Parathyroid adenoma (tissue), 2 donors: Measurements from ENCODE around the gene TMEM101.
"Not testable (repeated sequence)": the region's sequence is repeated elsewhere in the genome, so short reads cannot be mapped to it uniquely, and the experiment has no call there.

Source experiments
- H2AFZ ChIP-seq: fragments of 300-600 bp; sonication (generic); one replicate; pipeline ENCODE4 v1.7.0; 2017; ENCODE audit warnings: antibody characterized with exemption, mild to moderate bottlenecking
- H3K27ac ChIP-seq: fragments of 300-600 bp; sonication (generic); one replicate; pipeline ENCODE4 v1.7.0; 2017
- H3K27me3 ChIP-seq: fragments of 300-600 bp; sonication (generic); one replicate; pipeline ENCODE4 v1.7.0; 2017; ENCODE audit warnings: low read length; ENCODE audit not compliant: control insufficient read depth, insufficient read depth
- H3K36me3 ChIP-seq: fragments of 300-600 bp; sonication (generic); one replicate; pipeline ENCODE4 v1.7.0; 2017; ENCODE audit warnings: low read length; ENCODE audit not compliant: control insufficient read depth, insufficient read depth
- H3K4me1 ChIP-seq: fragments of 300-600 bp; sonication (generic); one replicate; pipeline ENCODE4 v1.7.0; 2017; ENCODE audit warnings: control low read depth
- H3K4me2 ChIP-seq: fragments of 300-600 bp; sonication (generic); one replicate; pipeline ENCODE4 v1.7.0; 2017; ENCODE audit warnings: low read length
- H3K4me3 ChIP-seq: fragments of 300-600 bp; sonication (generic); one replicate; pipeline ENCODE4 v1.7.0; 2017; ENCODE audit warnings: low read depth, low read length
- H3K79me2 ChIP-seq: fragments of 300-600 bp; sonication (generic); one replicate; pipeline ENCODE4 v1.7.0; 2017; ENCODE audit warnings: control low read depth
- H3K9ac ChIP-seq: fragments of 300-600 bp; sonication (generic); one replicate; pipeline ENCODE4 v1.7.0; 2017; ENCODE audit warnings: mild to moderate bottlenecking
- H3K9me3 ChIP-seq: fragments of 300-600 bp; sonication (generic); one replicate; pipeline ENCODE4 v1.7.0; 2017; ENCODE audit warnings: low read length; ENCODE audit not compliant: control insufficient read depth
- TF ChIP-seq, protein P1 (sequence below): fragments of 300-600 bp; sonication (generic); IDR thresholded peaks from one replicate; pipeline ENCODE4 v1.7.0; 2017; ENCODE audit warnings: antibody characterized with exemption, mild to moderate bottlenecking
- donor health status: primary hyperparathyroidism.

TMEM101 gene

DNA sequence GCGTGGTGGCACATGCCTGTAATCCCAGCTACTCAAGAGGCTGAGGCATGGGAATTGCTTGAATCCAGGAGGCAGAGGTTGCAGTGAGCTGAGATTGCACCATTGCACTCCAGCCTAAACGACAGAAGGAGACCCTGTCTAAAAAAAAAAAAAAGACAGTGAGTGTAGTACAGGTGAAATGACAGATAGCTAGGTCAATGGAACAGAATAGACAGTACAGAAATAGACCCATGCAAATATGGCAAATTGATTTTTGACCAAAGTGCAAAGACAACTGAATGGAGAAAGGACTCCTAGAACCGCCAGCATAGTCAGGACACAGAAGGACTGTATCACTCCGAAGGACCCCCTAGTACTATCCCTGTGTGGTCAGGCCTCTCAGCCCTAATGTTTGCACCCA, 44.4 kb downstream of the TMEM101 start:
- Histone ChIP-seq H3K4me1 (peaks cover 6% of the 10 kb centered on the region), H3K36me3 (no peaks in the 10 kb centered on the region), H2AFZ (no peak overlapping the region), H3K27ac (no peak overlapping the region), H3K9me3 (no peaks in the 10 kb centered on the region), H3K9ac (no peak overlapping the region), H3K4me2 (no peak overlapping the region), H3K79me2 (no peaks in the 10 kb centered on the region), H3K27me3 (no peaks in the 10 kb centered on the region), H3K4me3 (no peak overlapping the region)
- TF ChIP-seq, protein P1, sequence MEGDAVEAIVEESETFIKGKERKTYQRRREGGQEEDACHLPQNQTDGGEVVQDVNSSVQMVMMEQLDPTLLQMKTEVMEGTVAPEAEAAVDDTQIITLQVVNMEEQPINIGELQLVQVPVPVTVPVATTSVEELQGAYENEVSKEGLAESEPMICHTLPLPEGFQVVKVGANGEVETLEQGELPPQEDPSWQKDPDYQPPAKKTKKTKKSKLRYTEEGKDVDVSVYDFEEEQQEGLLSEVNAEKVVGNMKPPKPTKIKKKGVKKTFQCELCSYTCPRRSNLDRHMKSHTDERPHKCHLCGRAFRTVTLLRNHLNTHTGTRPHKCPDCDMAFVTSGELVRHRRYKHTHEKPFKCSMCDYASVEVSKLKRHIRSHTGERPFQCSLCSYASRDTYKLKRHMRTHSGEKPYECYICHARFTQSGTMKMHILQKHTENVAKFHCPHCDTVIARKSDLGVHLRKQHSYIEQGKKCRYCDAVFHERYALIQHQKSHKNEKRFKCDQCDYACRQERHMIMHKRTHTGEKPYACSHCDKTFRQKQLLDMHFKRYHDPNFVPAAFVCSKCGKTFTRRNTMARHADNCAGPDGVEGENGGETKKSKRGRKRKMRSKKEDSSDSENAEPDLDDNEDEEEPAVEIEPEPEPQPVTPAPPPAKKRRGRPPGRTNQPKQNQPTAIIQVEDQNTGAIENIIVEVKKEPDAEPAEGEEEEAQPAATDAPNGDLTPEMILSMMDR: no peak

DNA sequence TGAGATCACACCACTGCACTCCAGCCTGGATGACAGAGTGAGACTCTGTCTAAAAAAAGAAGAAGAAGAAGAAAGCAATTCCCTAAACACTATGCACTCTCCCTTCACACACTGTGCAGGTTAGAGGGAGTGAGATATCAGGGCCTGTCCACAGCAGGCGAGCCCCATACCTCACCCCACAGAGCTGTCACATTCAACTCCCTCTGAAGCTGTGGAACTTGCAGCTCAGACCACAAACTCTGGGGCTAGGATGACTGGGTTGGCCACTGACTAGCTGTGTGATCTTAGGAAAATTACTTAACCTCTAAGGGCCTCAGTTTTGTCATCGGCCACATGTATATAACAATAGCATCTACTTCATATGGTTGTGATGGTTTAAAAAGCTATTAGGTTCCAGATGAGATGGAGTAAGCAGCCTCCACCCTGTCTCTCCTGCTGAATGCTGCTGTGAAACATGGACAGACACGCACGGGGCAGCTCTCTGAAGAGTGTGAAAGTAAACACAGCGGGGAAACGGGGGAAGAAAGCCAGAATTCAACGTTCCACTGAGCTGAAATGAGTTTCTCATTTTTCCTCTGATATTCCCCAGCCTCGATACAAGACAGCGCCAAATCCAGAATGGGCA, 47.4 kb downstream of the TMEM101 start:
- no peak overlapping the region for H3K4me3 ChIP-seq
- H3K9ac ChIP-seq: no peak overlapping the region
- peak overlapping the region; percentile 46 for H2AFZ ChIP-seq
- H3K36me3 ChIP-seq: no peaks in the 10 kb centered on the region
- no peak overlapping the region for H3K4me2 ChIP-seq
- TF ChIP-seq, protein P1: no peak
- H3K27me3 ChIP-seq: no peaks in the 10 kb centered on the region
- H3K27ac ChIP-seq: no peak overlapping the region
- H3K4me1 ChIP-seq: peaks cover 6% of the 10 kb centered on the region
- H3K9me3 ChIP-seq: no peaks in the 10 kb centered on the region
- H3K79me2 ChIP-seq: no peaks in the 10 kb centered on the region

DNA sequence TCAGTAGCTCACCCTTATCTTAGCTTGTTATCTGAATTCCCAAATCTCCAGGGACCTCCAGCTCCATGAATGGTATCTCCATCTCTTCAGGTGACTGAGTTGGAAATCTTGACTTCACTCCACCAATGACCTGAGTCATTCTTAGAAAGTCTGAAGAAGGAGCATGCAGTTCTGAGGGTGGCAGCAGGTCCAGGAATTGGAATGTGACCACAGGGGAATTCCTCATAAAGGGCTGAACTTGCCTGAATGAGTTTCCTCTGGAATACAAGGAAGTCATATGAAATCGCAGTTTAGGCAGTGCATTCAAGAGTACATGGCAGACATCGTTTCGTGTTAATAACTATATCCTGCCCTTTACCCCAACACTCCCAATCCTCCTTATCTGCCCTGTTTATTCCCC, 48.5 kb downstream of the TMEM101 start:
- Histone ChIP-seq H3K9me3 (no peaks in the 10 kb centered on the region), H3K4me1 (peaks cover 6% of the 10 kb centered on the region), H2AFZ (no peak overlapping the region), H3K36me3 (no peaks in the 10 kb centered on the region), H3K79me2 (no peaks in the 10 kb centered on the region), H3K4me2 (no peak overlapping the region), H3K4me3 (no peak overlapping the region), H3K9ac (no peak overlapping the region), H3K27me3 (no peaks in the 10 kb centered on the region), H3K27ac (no peak overlapping the region)
- TF ChIP-seq, protein P1: no peak

DNA sequence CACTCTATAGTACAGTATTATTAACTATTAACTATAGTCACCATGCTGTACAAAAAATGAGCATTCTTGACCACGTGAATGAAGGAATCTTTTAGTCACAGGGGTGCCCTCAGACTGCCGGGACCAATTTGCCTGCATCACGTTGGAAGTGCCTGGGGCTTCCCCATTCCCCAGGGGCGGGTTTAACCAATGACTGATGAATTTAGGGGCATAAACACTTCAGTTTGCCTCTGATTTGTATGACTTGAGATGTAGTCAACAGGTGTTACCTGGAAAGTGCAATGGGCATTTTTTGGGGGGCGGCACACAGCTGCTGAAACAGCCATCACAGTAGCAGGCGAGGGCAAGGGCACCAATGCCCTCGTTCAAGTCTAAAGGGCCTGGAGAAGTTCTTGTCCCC, 52.3 kb downstream of the TMEM101 start:
- H3K79me2 ChIP-seq: no peaks in the 10 kb centered on the region
- H2AFZ ChIP-seq: no peak overlapping the region
- no peak overlapping the region for H3K4me3 ChIP-seq
- no peak overlapping the region for H3K9ac ChIP-seq
- TF ChIP-seq, protein P1: no peak
- no peaks in the 10 kb centered on the region for H3K27me3 ChIP-seq
- H3K36me3 ChIP-seq: no peaks in the 10 kb centered on the region
- H3K4me1 ChIP-seq: peaks cover 6% of the 10 kb centered on the region
- H3K9me3 ChIP-seq: no peaks in the 10 kb centered on the region
- no peak overlapping the region for H3K4me2 ChIP-seq
- H3K27ac ChIP-seq: no peak overlapping the region

DNA sequence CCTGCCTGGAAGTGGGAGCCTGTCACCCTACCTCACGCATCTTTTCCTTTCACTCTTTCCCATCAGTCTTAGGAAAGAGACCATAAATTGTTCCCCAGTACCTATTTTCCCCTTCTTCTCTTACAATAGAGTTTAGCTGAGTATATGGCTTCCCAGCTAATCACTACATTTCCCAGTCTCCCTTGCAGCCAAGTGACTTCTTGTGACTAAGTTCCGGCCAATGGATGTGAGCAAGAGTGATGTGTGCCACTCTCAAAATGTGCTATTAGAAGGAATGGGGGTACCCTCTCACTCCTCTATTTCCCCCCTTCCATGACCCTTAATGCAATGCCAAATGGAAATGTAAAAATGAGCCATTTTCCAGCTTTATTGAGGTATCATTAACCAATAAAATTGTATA, 52.8 kb downstream of the TMEM101 start:
- Histone ChIP-seq H3K9ac (no peak overlapping the region), H3K4me2 (no peak overlapping the region), H2AFZ (no peak overlapping the region), H3K36me3 (no peaks in the 10 kb centered on the region), H3K27ac (no peak overlapping the region), H3K27me3 (no peaks in the 10 kb centered on the region), H3K79me2 (no peaks in the 10 kb centered on the region), H3K9me3 (no peaks in the 10 kb centered on the region), H3K4me3 (no peak overlapping the region), H3K4me1 (peaks cover 6% of the 10 kb centered on the region)
- TF ChIP-seq, protein P1: no peak

DNA sequence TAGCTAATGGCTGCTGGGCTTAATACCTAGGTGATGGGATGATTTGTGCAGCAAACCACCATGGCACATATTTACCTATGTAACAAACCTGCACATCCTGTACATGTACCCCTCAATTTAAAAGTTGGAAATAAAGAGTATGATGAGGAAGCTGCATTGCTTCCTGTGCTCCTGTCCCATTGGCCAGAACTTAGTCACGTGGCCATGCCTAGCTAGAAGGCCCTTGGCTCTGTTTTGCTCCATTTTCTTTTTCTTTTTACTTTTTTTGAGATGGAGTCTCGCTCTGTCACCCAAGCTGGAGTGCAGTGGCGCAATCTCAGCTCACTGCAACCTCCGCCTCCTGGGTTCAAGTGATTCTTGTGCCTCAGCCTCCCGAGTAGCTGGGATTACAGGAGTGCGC, 53.5 kb downstream of the TMEM101 start:
- not testable (repeated sequence) for H3K4me2 ChIP-seq, H3K4me3 ChIP-seq, H3K27me3 ChIP-seq, H3K4me1 ChIP-seq, H2AFZ ChIP-seq, H3K27ac ChIP-seq, H3K9me3 ChIP-seq, H3K36me3 ChIP-seq, H3K9ac ChIP-seq, H3K79me2 ChIP-seq
